Stimulated activated CD4-positive, alpha-beta T cell treated with anti-CD3 and anti-CD28 coated beads, TNF-alpha, amount 100 ng/mL, for 48 hours (primary cell): Measurements from ENCODE around the gene ANGEL1.

Experiments used
- DNase-seq, 3 donors: peaks; one replicate each; pipeline ENCODE4 v3.0.0-alpha.2; 2020; ENCODE audit warnings: low read depth in 3 of 3

Gene ANGEL1

GRCh38 chr14:76812422-76813383, at the start of gene ANGEL1:
ANGEL1 (minus strand) TSS chr14:76812882; CDS start chr14:76812827, 55 bp downstream.
- peak; percentile 91 to 94 (median 94) for DNase-seq

- DNase-seq: no peak
Observed at GRCh38 chr14:76861574-76862255, 49.0 kb upstream of the ANGEL1 start.

GRCh38 chr14:76856769-76857168, 44.1 kb upstream of the ANGEL1 start:
- DNase-seq: no peak

- no peak for DNase-seq
Observed at GRCh38 chr14:76855066-76855465, 42.4 kb upstream of the ANGEL1 start.

- no peak for DNase-seq
Observed at GRCh38 chr14:76848879-76849278, 36.2 kb upstream of the ANGEL1 start.

- no peak for DNase-seq
Observed at GRCh38 chr14:76846331-76847047, 33.8 kb upstream of the ANGEL1 start.

- peak; percentile 35 to 64 (median 55) for DNase-seq
Observed at GRCh38 chr14:76844223-76844622, 31.5 kb upstream of the ANGEL1 start.

GRCh38 chr14:76842414-76842813, 29.7 kb upstream of the ANGEL1 start:
- DNase-seq: no peak

- no peak for DNase-seq
Observed at GRCh38 chr14:76837524-76837923, 24.8 kb upstream of the ANGEL1 start.

- DNase-seq: no peak
Observed at GRCh38 chr14:76836029-76836630, 23.4 kb upstream of the ANGEL1 start.

- DNase-seq: no peak
Observed at GRCh38 chr14:76834241-76834661, 21.6 kb upstream of the ANGEL1 start.

- DNase-seq: no peak
Observed at GRCh38 chr14:76833011-76833410, 20.3 kb upstream of the ANGEL1 start.

GRCh38 chr14:76832503-76832988, 19.9 kb upstream of the ANGEL1 start:
- DNase-seq: no peak

- no peak for DNase-seq
Observed at GRCh38 chr14:76830556-76830955, 17.9 kb upstream of the ANGEL1 start.

GRCh38 chr14:76829650-76830421, 17.2 kb upstream of the ANGEL1 start:
- no peak for DNase-seq

GRCh38 chr14:76829013-76829365, 16.3 kb upstream of the ANGEL1 start:
- no peak for DNase-seq

- no peak for DNase-seq
Observed at GRCh38 chr14:76828339-76829012, 15.8 kb upstream of the ANGEL1 start.

- no peak for DNase-seq
Observed at GRCh38 chr14:76827696-76828296, 15.1 kb upstream of the ANGEL1 start.

- DNase-seq: no peak
Observed at GRCh38 chr14:76826122-76826521, 13.4 kb upstream of the ANGEL1 start, which contains the start of gene LRRC74A. LRRC74A (plus strand) TSS chr14:76826408; CDS start chr14:76826698, 290 bp downstream.

GRCh38 chr14:76820700-76821099, 8.0 kb upstream of the ANGEL1 start:
- DNase-seq: no peak
